Mononuclear cell (primary cell): ENCODE measurements around the gene ABCA4. TPM values are rescaled to one million over a fixed set of nuclear protein-coding genes. Genes with fewer than 3 reads are reported as not detected.

Source experiments
- H3K27me3 ChIP-seq: 2 replicates; pipeline ENCODE4 v1.6.0; 2011; ENCODE audit warnings: low read length, control low read depth; ENCODE audit not compliant: insufficient read depth
- H3K4me1 ChIP-seq: 2 replicates; pipeline ENCODE4 v1.5.1; 2011; ENCODE audit warnings: mild to moderate bottlenecking, low read length, control low read depth; ENCODE audit not compliant: insufficient read depth
- H3K4me3 ChIP-seq: 2 replicates; pipeline ENCODE4 v1.5.1; 2011; ENCODE audit warnings: mild to moderate bottlenecking, low read length, moderate library complexity
- H3K9me3 ChIP-seq: 2 replicates; pipeline ENCODE4 v1.5.1; 2011; ENCODE audit warnings: low read depth, mild to moderate bottlenecking, control low read depth, low read length
- total RNA-seq: library from RNA; depleted of rRNA; stranded (reverse); fragments of >200 nt; gene quantifications from one replicate; pipeline ENCODE4 v1.2.3, GENCODE V29; 2012

Gene ABCA4
- total RNA-seq, 1 donor = not detected

- H3K9me3 ChIP-seq = no peaks in the 10 kb centered on the region
- H3K4me3 ChIP-seq = no peak overlapping the region
- peaks cover 2% of the 10 kb centered on the region for H3K27me3 ChIP-seq
- H3K4me1 ChIP-seq = no peaks in the 10 kb centered on the region
Measured at GRCh38 chr1:94142022-94142421, 21.1 kb upstream of the ABCA4 start.

GRCh38 chr1:94132111-94132510 lies 11.2 kb upstream of the ABCA4 start:
- Histone ChIP-seq H3K9me3 (no peaks in the 10 kb centered on the region), H3K27me3 (peaks cover 2% of the 10 kb centered on the region), H3K4me1 (no peaks in the 10 kb centered on the region), H3K4me3 (no peak overlapping the region)

GRCh38 chr1:94130851-94131595 lies 10.1 kb upstream of the ABCA4 start:
- H3K4me3 ChIP-seq = no peak overlapping the region

GRCh38 chr1:94126651-94127050 lies 5.7 kb upstream of the ABCA4 start:
- Histone ChIP-seq H3K9me3 (no peaks in the 10 kb centered on the region), H3K4me1 (no peaks in the 10 kb centered on the region), H3K4me3 (no peak overlapping the region), H3K27me3 (peaks cover 5% of the 10 kb centered on the region)

More at GRCh38 chr1:94130851-94131595, 10.1 kb upstream of the ABCA4 start:
- Histone ChIP-seq H3K4me1 (no peaks in the 10 kb centered on the region), H3K27me3 (peaks cover 2% of the 10 kb centered on the region), H3K9me3 (no peaks in the 10 kb centered on the region)

GRCh38 chr1:94125551-94126514 lies 4.9 kb upstream of the ABCA4 start:
- H3K27me3 ChIP-seq = peaks cover 5% of the 10 kb centered on the region
- H3K4me3 ChIP-seq = no peak overlapping the region
- no peaks in the 10 kb centered on the region for H3K9me3 ChIP-seq
- no peaks in the 10 kb centered on the region for H3K4me1 ChIP-seq

- no peaks in the 10 kb centered on the region for H3K4me1 ChIP-seq
- H3K4me3 ChIP-seq = no peak overlapping the region
- H3K27me3 ChIP-seq = peaks cover 5% of the 10 kb centered on the region
- H3K9me3 ChIP-seq = no peaks in the 10 kb centered on the region
Measured at GRCh38 chr1:94124538-94124937, 3.6 kb upstream of the ABCA4 start.

GRCh38 chr1:94122201-94122970 lies 1.4 kb upstream of the ABCA4 start:
- Histone ChIP-seq H3K9me3 (no peaks in the 10 kb centered on the region), H3K4me3 (no peak overlapping the region), H3K4me1 (no peaks in the 10 kb centered on the region), H3K27me3 (peaks cover 3% of the 10 kb centered on the region)

GRCh38 chr1:94121411-94121821 lies 468 bp upstream of the ABCA4 start:
- peaks cover 3% of the 10 kb centered on the region for H3K27me3 ChIP-seq
- H3K4me1 ChIP-seq = no peaks in the 10 kb centered on the region
- H3K4me3 ChIP-seq = no peak overlapping the region
- H3K9me3 ChIP-seq = no peaks in the 10 kb centered on the region

GRCh38 chr1:94120570-94120901 lies 412 bp downstream of the ABCA4 start:
- Histone ChIP-seq H3K27me3 (peaks cover 3% of the 10 kb centered on the region), H3K4me1 (no peaks in the 10 kb centered on the region)

GRCh38 chr1:94119796-94120569 lies 965 bp downstream of the ABCA4 start:
- Histone ChIP-seq H3K9me3 (no peaks in the 10 kb centered on the region), H3K4me1 (no peaks in the 10 kb centered on the region), H3K4me3 (no peak overlapping the region), H3K27me3 (peaks cover 3% of the 10 kb centered on the region)

More at GRCh38 chr1:94120570-94120901, 412 bp downstream of the ABCA4 start:
- Histone ChIP-seq H3K4me3 (no peak overlapping the region), H3K9me3 (no peaks in the 10 kb centered on the region)

- no peaks in the 10 kb centered on the region for H3K9me3 ChIP-seq
- peaks cover 3% of the 10 kb centered on the region for H3K27me3 ChIP-seq
- no peak overlapping the region for H3K4me3 ChIP-seq
- H3K4me1 ChIP-seq = no peaks in the 10 kb centered on the region
Measured at GRCh38 chr1:94119306-94119705, 1.6 kb downstream of the ABCA4 start.

- peaks cover 6% of the 10 kb centered on the region for H3K27me3 ChIP-seq
Measured at GRCh38 chr1:94118471-94118870, 2.5 kb downstream of the ABCA4 start.

GRCh38 chr1:94118013-94118412 lies 2.9 kb downstream of the ABCA4 start:
- Histone ChIP-seq H3K9me3 (no peaks in the 10 kb centered on the region), H3K4me3 (no peak overlapping the region), H3K27me3 (peaks cover 7% of the 10 kb centered on the region), H3K4me1 (no peaks in the 10 kb centered on the region)

More at GRCh38 chr1:94118471-94118870, 2.5 kb downstream of the ABCA4 start:
- Histone ChIP-seq H3K9me3 (no peaks in the 10 kb centered on the region), H3K4me3 (no peak overlapping the region), H3K4me1 (no peaks in the 10 kb centered on the region)

GRCh38 chr1:94117259-94117851 lies 3.6 kb downstream of the ABCA4 start:
- no peaks in the 10 kb centered on the region for H3K4me1 ChIP-seq
- peaks cover 5% of the 10 kb centered on the region for H3K27me3 ChIP-seq
- H3K9me3 ChIP-seq = no peaks in the 10 kb centered on the region
- no peak overlapping the region for H3K4me3 ChIP-seq
